Measurements from ENCODE around the gene ZDHHC6.
"Not testable (repeated sequence)": the region's sequence is repeated elsewhere in the genome, so short reads cannot be mapped to it uniquely, and the experiment has no call there.

ZDHHC6 gene

DNA sequence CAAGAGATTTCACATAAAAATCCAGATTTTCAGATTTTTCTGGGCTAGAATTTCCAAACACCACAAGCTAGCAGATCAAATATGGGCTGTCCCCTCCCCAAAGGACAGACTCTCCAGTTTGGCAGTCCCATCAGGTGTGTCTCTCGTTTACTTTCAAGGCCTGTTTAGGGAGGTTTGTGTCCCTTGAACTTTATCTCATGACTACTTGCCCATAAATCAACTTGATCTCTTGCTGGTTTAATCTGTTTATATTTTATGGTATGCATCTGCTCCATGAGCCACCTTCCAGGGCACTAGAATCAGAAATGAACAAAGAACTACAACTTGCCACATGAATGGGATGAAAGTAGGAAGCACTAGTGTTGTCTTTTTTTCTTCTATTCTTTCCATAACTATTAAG is 5.2 kb downstream of the ZDHHC6 start:
- DNase-seq: no peak

GRCh38 chr10:112438356-112438755 is 8.4 kb downstream of the ZDHHC6 start:
- no peak for DNase-seq

DNA sequence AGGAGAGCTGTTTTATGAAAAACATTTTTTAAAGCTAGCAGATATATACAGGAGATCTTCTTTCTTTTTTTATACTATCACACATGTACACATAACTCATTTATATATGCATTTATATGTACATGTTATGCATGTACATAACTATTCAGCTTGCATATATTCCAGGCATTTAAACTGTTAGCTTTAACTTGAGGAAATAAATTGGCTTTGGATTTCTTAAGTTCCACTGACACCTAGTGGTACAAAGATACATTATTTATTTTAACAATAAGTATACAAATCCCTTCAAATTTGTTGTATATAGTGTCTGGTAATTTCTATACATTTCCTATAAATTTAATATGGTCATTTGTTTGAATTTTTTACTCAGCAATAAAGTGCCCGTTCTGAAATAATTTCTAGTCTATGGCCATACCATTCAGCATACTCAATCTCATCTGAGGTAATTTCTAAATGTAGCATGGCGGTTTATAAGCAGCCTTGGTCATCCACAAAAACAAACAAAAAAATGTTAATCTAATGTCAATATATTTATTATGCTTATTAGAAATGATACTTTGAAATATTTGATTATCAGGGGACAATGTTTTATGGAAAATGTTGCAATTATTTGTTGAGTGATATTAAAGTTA is 11.6 kb downstream of the ZDHHC6 start:
- peak; percentile 22 for DNase-seq

- no peak for DNase-seq
Observed at GRCh38 chr10:112433136-112433535, 13.6 kb downstream of the ZDHHC6 start.

- DNase-seq: no peak
Observed at GRCh38 chr10:112429654-112430230, 17.0 kb downstream of the ZDHHC6 start.

DNA sequence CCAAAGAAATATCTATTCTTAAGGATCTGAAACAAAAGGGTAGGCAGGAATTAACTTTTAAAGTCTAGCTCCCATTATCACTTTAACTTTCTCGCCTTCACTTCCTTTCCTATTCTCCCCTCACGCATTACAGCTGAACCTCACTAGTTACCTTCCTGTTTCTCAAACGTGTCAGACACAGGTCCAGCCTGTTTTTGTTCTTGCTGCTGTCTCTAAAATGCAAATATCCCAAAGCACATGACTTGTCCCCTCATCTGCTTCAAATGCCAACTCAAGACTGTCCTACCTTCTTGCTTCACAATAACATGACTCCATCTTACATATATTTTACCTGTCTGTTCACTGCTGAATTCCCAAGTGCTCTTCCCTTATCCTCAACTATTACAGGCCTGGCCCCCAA is 17.6 kb downstream of the ZDHHC6 start:
- DNase-seq: no peak

DNA sequence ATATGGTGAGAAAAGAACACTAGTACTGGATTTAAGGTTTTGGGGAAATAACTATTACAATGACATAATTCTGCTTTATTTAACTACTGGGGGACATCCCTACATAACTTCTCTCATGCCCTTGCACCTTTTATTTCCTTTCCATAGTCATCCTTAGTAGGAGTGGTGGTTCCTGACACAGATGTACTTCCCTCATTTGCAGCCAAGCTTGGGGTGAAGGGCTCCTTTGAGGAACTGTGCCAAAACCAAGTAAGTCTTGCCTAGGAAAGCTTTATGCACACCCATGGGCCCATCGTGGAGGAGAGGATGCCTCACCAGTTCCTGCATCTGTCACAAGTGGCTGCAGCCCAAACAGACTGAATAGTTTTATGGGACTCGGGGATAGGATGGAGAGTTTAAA is 20.6 kb downstream of the ZDHHC6 start:
- no peak for DNase-seq

- DNase-seq: no peak
Observed at GRCh38 chr10:112424651-112425050, 22.1 kb downstream of the ZDHHC6 start.

- no peak for DNase-seq
Observed at GRCh38 chr10:112421731-112422130, 25.0 kb downstream of the ZDHHC6 start.

DNA sequence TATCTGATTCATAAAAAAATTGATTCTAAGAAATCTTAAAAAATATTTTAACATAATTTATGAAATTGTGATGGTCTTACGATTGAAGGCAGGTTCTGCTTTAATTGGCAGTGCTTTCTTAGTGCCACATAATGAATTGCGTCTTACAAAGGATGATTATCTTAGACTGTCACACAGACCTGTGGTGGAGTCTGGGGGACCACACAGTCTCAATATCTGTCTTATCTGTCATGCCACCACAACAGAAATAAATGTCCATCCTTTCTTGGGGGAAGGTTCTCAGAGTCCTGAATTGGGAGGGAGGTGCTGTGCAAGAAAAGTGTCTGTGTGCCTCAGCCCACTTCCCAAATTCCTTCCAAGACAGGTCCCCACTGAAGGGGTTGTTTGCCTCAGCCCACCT is 34.0 kb downstream of the ZDHHC6 start:
- no peak for DNase-seq

DNA sequence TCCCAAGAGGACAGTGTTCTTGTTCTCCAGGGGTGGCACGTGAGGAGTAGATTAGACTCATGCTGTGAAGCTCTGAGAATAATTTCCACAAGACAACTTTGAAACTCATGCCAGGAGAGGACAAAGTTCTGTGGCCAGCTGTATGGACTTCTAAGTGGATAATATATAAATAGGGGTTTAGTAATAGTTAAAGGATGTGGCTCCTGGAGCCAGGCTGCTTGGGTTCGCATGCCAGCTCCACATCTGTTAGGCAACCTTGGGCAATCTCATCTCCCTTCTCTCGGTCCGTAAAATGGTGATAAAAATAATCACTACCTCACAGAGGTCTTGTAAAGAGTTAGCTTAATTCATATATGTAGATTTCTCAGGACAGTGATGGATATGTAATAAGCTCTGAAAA is 37.0 kb downstream of the ZDHHC6 start:
- DNase-seq: no peak

DNA sequence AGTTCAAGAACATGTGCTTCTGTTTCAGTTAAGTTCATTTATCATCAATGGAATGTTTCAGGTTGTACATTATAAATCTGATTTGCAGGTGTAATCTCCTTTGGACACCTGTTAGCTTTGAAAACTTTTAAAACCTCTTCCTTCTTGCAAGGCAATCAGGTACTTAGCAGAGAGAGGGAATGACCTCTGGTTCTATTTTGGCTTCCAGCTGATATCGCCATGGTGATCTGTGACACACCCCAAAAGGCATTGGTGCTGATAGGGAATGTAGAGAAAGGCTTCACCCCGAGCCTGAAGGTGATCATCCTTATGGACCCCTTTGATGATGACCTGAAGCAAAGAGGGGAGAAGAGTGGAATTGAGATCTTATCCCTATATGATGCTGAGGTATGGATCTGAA is 37.4 kb downstream of the ZDHHC6 start:
- DNase-seq: no peak

DNA sequence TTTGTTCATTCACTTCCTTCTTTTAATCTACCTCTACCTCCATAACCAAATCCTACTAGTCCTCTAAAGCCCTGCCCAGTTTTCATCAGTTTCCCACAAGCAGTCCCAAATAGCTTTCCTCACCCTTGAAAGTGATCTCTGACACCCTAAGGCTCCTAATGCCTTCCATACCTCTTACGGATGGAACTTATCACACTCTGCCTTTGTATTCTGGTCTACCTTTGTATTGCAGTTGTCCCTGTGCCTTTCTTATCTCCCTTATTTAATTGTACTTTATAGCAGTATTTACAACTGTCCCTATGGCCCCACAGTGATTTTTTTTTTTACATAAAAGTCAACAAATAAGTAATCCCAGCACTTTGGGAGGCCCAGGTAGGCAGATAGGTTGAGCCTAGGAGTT is 39.0 kb downstream of the ZDHHC6 start:
- DNase-seq: no peak

DNA sequence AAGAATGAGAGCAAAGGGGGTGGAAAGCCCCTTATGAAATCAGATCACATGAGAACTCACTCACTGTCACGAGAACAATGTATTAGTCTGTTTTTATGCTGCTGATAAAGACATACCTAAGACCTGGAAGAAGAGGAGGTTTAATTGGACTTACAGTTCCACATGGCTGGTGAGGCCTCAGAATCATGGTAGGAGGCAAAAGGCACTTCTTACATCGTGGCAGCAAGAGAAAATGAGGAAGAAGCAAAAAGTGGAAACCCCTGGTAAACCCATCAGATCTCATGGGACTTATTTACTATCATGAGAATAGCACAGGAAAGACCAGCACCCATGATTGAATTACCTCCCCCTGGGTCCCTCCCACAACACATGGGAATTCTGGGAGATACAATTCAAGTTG is 39.9 kb downstream of the ZDHHC6 start:
- not testable (repeated sequence) for DNase-seq

DNA sequence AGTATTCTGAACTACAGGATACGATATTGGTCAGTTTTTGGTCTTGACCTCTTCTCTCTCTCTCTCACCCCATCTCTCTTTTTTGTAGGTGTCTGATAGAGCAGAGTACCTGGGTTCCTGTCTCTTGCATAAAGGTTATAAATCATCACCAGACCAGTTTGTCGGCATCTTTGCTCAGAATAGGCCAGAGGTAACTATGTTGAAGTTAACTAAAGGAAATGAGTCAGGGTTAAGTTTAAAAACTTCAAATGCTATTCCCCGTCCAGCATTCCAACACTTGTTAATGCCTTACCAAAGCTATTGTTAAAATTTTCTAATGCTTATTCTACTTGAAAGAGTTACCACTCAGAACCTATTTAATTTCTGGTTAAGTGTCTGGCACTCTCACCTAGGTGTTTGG is 42.1 kb downstream of the ZDHHC6 start:
- DNase-seq: no peak

DNA sequence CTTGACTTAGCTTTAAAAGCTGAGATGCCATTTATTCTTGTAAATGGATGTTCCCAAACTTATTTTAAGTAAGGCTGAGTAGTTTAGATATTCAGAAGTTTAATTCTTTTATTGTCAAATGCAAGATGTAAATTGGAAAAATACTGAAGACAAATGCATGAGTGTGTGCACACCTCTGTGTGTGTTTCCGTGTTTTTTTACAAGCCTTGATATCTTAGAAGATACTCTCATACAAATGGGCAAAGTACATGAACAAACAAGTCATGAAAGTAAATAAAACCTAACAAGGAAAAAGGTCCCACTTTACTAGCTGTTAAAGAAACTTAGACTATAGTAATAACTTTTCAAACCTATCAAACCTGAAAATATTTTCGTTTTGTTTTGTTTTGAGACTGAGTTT is 43.8 kb downstream of the ZDHHC6 start:
- no peak for DNase-seq

DNA sequence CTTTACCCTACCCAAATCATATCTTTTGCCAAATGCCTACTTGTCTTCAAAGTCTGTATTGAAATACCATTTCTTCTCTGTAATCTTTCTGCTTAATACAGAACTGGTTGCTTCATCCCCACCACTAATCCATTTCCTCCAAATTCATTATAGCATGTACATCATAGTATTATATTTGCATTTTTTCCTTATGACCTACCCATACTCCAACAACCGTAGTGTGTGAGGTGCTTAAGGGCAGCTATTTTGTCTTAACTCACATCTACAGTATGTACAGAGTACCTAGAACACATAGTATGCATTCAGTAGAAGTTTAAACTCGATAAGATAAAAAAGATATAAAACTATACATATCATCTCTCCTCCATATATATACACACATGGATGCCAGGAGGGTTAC is 49.1 kb downstream of the ZDHHC6 start:
- no peak for DNase-seq

DNA sequence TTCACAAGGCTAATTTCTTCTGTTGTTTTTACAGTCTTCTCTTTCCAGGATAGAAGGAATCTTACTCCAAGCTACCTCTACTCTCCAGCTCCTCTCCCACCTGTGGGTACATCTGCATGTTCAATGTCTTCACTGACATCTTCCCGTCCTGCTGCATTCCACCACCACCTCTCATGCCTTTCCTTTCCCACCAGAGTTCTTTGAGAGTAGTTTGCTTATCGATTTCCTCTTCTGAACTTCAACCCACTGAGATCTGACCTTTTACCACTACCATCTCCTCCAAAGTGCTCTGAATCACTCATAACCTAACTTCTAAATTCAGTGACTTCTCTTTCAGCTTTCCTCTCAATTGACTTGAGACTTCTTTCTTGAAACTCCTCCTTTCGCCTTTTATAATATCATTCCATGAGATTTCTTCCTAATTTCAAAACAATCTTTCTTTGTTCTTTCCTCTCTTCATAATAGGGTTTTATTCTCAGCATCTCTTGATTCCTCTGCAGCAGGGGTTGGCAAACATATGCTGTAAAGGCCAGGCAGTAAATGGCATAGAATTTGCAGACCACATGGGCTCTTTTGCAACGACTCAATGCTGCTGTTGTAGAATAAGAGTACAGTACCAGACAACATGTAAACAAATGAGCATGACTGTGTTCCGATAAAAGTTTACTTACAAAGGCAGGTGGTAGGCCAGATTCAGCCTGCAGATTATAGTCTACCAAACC is 50.7 kb downstream of the ZDHHC6 start:
- DNase-seq: no peak

DNA sequence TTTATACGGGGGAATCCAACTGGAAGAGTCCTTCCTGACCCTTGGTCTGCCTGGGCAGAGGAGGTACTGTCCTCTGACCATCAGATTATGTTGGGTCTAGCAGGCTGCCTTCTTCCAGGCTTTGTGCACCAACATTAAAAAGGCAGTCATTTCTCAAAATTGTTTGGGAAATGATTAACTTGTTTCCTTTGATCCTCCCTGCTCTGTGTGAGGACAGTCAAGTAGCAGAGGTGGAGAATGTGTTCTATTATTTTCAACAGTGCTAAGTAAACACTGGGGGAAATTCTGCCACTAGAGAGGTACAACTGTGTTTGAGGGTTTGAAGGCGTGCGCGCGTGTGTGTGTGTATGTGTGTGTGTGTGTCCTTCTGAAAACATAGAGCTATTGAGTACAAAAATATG is 52.2 kb downstream of the ZDHHC6 start:
- DNase-seq: no peak

GRCh38 chr10:112393827-112394226 is 52.9 kb downstream of the ZDHHC6 start:
- DNase-seq: no peak

GRCh38 chr10:112393341-112393740 is 53.4 kb downstream of the ZDHHC6 start:
- DNase-seq: no peak

- DNase-seq: no peak
Observed at GRCh38 chr10:112390125-112390703, 56.5 kb downstream of the ZDHHC6 start.

- no peak for DNase-seq
Observed at GRCh38 chr10:112389271-112389822, 57.4 kb downstream of the ZDHHC6 start.

- DNase-seq: no peak
Observed at GRCh38 chr10:112388548-112388947, 58.2 kb downstream of the ZDHHC6 start.

All from NCI-H446 treated with DMSO at 0.1 percent for 48 hours (cell line).